HepG2 (cell line): ENCODE data around the gene NECTIN2. TPM values are rescaled to one million over a fixed set of nuclear protein-coding genes. Genes with fewer than 3 reads are reported as not detected.

ENCODE experiments used
- ATAC-seq: fragments of 200-7000 bp; cut with Tn5 transposase; 3 replicates; pipeline ENCODE4 v1.9.1; 2020; ENCODE audit warnings: mild to moderate bottlenecking, moderate library complexity
- BruUV-seq: library from RNA; stranded (reverse); fragments of 400-500 nt; replicated peaks from 2 replicates; lab custom pipeline; 2021; lab: Mats Ljungman, UMichigan
- CTCF ChIA-PET: fragments of 300-600 bp; formaldehyde crosslinking; extraction: SDS; loops from one replicate; lab custom pipeline; 2021; ENCODE audit warnings: low total read pairs, inconsistent platforms, low intra/inter-chr PET ratio; lab: Yijun Ruan, JAX
- POLR2A ChIA-PET: fragments of 350-600 bp; sonication (Branson Sonifier 250); formaldehyde crosslinking; loops from one replicate; lab custom pipeline; 2020; ENCODE audit warnings: antibody characterized with exemption, inconsistent platforms; lab: Yijun Ruan, JAX
- DNase-seq: peaks from one replicate; pipeline ENCODE4 v3.0.0-alpha.2; 2015; ENCODE audit warnings: low spot score
- FAIRE-seq: peaks from 3 replicates; lab custom pipeline; 2011; peaks lifted over from hg19 to GRCh38; lab: Jason Lieb, UNC
- H2AFZ ChIP-seq: one replicate; pipeline ENCODE4 v1.6.1; 2011; ENCODE audit warnings: low read length, inconsistent platforms
- H3K27ac ChIP-seq: fragments of 300-600 bp; 3 replicates; pipeline ENCODE4 v1.8.0; 2011; ENCODE audit warnings: mixed run types, mild to moderate bottlenecking, mixed read lengths, low read length, inconsistent platforms; ENCODE audit not compliant: insufficient read depth; ENCODE audit errors: extremely low read length
- H3K27me3 ChIP-seq, 2 experiments: fragments of 200-600 bp in 1 of 2; 2 replicates in 1 of 2; 3 replicates in 1 of 2; pipeline versions ENCODE4 v1.6.0 to v1.8.0; 2011; ENCODE audit warnings: low read length in 2 of 2, mild to moderate bottlenecking in 2 of 2, moderate library complexity in 2 of 2, inconsistent platforms in 1 of 2; ENCODE audit not compliant: insufficient read depth in 2 of 2, control insufficient read depth in 1 of 2
- H3K36me3 ChIP-seq, 2 experiments: fragments of 200-600 bp in 1 of 2; replicated peaks in 1 of 2; 2 replicates in 1 of 2; 3 replicates in 1 of 2; pipeline versions ENCODE4 v1.5.1 to v1.8.0; 2011; ENCODE audit warnings: low read length in 2 of 2, inconsistent platforms in 1 of 2; ENCODE audit not compliant: insufficient read depth in 2 of 2, control insufficient read depth in 1 of 2
- H3K4me1 ChIP-seq: 2 replicates; pipeline ENCODE4 v1.5.1; 2012; ENCODE audit warnings: low read length, inconsistent platforms; ENCODE audit not compliant: insufficient read depth
- H3K4me2 ChIP-seq: 2 replicates; pipeline ENCODE4 v1.6.0; 2011; ENCODE audit warnings: low read depth, low read length, inconsistent platforms
- H3K4me3 ChIP-seq, 3 experiments: fragments of 200-600 bp in 1 of 3; sonication (generic), shearing (Covaris generic) in 1 of 3; replicated peaks in 1 of 3; 2 replicates each; pipeline ENCODE4 v1.5.1; 2011 to 2016; ENCODE audit warnings: low read length in 3 of 3, inconsistent platforms in 2 of 3, low read depth in 2 of 3, mild to moderate bottlenecking in 2 of 3, control low read depth in 1 of 3, mixed read lengths in 1 of 3; ENCODE audit not compliant: insufficient read depth in 1 of 3
- H3K79me2 ChIP-seq: one replicate; pipeline ENCODE4 v1.6.1; 2011; ENCODE audit warnings: low read length, inconsistent platforms; ENCODE audit not compliant: insufficient read depth
- H3K9ac ChIP-seq: 2 replicates; pipeline ENCODE4 v1.6.0; 2011; ENCODE audit warnings: mild to moderate bottlenecking, low read depth, low read length, inconsistent platforms; ENCODE audit not compliant: insufficient read depth
- H3K9me3 ChIP-seq: 2 replicates; pipeline ENCODE4 v1.5.1; 2012; ENCODE audit warnings: mild to moderate bottlenecking, low read length
- H4K20me1 ChIP-seq: 2 replicates; pipeline ENCODE4 v1.6.0; 2011; ENCODE audit warnings: inconsistent platforms, mild to moderate bottlenecking, low read length, moderate library complexity; ENCODE audit not compliant: insufficient read depth
- FOXA3 ChIP-seq: IDR thresholded peaks from 2 replicates; pipeline ENCODE4 v1.6.1; 2016; ENCODE audit warnings: missing genetic modification reagents, missing compliant biosample characterization
- HCFC1 ChIP-seq: fragments of 150-350 bp; IDR thresholded peaks from 2 replicates; pipeline ENCODE4 v1.6.1; 2014; ENCODE audit warnings: low read depth, low read length
- HNRNPK ChIP-seq: fragments of 200-400 bp; formaldehyde crosslinking; IDR thresholded peaks from 2 replicates; pipeline ENCODE4 v1.6.1; 2018; ENCODE audit warnings: low read length, low read depth, moderate library complexity, mild to moderate bottlenecking; ENCODE audit not compliant: poor library complexity, severe bottlenecking
- HOXA5 ChIP-seq: sonication (generic); formaldehyde crosslinking; IDR thresholded peaks from 2 replicates; pipeline ENCODE4 v1.4.0; 2020; ENCODE audit warnings: missing genetic modification reagents
- NBN ChIP-seq: fragments of 450-650 bp; conservative IDR thresholded peaks from 2 replicates; pipeline ENCODE4 v1.6.1; 2017
- POLR2AphosphoS5 ChIP-seq: IDR thresholded peaks from 2 replicates; pipeline ENCODE4 v1.6.1; 2012; ENCODE audit warnings: low read depth, low read length
- SAP130 ChIP-seq: IDR thresholded peaks from 2 replicates; pipeline ENCODE4 v1.6.1; 2016; ENCODE audit warnings: low read depth
- SMYD3 ChIP-seq: sonication (generic); formaldehyde crosslinking; IDR thresholded peaks from 2 replicates; pipeline ENCODE4 v1.8.1; 2023; ENCODE audit warnings: mild to moderate bottlenecking, missing genetic modification reagents
- TBX3 ChIP-seq: fragments of 450-650 bp; IDR thresholded peaks from 2 replicates; pipeline ENCODE4 v1.6.1; 2017; ENCODE audit warnings: antibody characterized with exemption, mild to moderate bottlenecking, inconsistent platforms, borderline replicate concordance
- TEAD2 ChIP-seq: sonication (generic); formaldehyde crosslinking; IDR thresholded peaks from 2 replicates; pipeline ENCODE4 v1.9.0; 2021; ENCODE audit warnings: missing genetic modification reagents
- THAP7 ChIP-seq: sonication (generic); formaldehyde crosslinking; IDR thresholded peaks from 2 replicates; pipeline ENCODE4 v1.8.1; 2023; ENCODE audit warnings: mild to moderate bottlenecking, missing genetic modification reagents
- ZBTB38 ChIP-seq: sonication (generic); formaldehyde crosslinking; IDR thresholded peaks from 2 replicates; pipeline ENCODE4 v1.5.1; 2020; ENCODE audit warnings: mild to moderate bottlenecking, missing genetic modification reagents
- ZNF17 ChIP-seq: sonication (generic); formaldehyde crosslinking; IDR thresholded peaks from 2 replicates; pipeline ENCODE4 v1.5.0; 2020; ENCODE audit warnings: mild to moderate bottlenecking, missing genetic modification reagents
- ZNF710 ChIP-seq: sonication (generic); formaldehyde crosslinking; IDR thresholded peaks from 2 replicates; pipeline ENCODE4 v1.5.0; 2020; ENCODE audit warnings: mild to moderate bottlenecking, missing genetic modification reagents, borderline replicate concordance
- ZSCAN29 ChIP-seq: sonication (generic); formaldehyde crosslinking; conservative IDR thresholded peaks from 2 replicates; pipeline ENCODE4 v1.4.0; 2020; ENCODE audit warnings: mild to moderate bottlenecking, missing genetic modification reagents
- WGBS: methylation state at CpG from one replicate; pipeline ENCODE4 v1.1.6; 2017; ENCODE audit warnings: low lambda C conversion rate; 5-methylcytosine and 5-hydroxymethylcytosine counted together
- in situ Hi-C: cut with HindIII; loops from 2 replicates; pipeline ENCODE4 v1.10.0; 2017; ENCODE audit warnings: low pct_unique_long_range_greater_than_20kb; ENCODE audit not compliant: extremely low pct_ligation_motif_present
- intact Hi-C: fragments of 100-400 bp; cut with micrococcal nuclease; formaldehyde crosslinking; loops from one replicate; pipeline ENCODE4 v1.10.0; 2022; ENCODE audit not compliant: unreplicated experiment
- polyA plus RNA-seq, 8 experiments: library from polyadenylated mRNA; depleted of rRNA in 3 of 8; stranded (reverse) in 7 of 8; unstranded in 1 of 8; fragments of >200 nt; fragmentation: Illumina TruSeq in 4 of 8; extraction: Trizol in 4 of 8; gene quantifications; 2 replicates each; pipeline versions ENCODE4 v1.2.1 to v1.2.3, GENCODE V29; 2011 to 2016; ENCODE audit warnings: low read depth in 4 of 8, missing spikeins in 1 of 8, mixed read lengths in 1 of 8; ENCODE audit not compliant: insufficient read depth in 1 of 8
- total RNA-seq, 5 experiments: library from RNA; depleted of rRNA; stranded (reverse); fragments of >200 nt; fragmentation: Illumina TruSeq; extraction: Trizol; gene quantifications; 2 replicates each; pipeline ENCODE4 v1.2.3, GENCODE V29; 2016; ENCODE audit warnings: low read depth in 1 of 5
- TF ChIP-seq, protein P1 (sequence below): sonication (generic); formaldehyde crosslinking; IDR thresholded peaks from 2 replicates; pipeline ENCODE4 v1.8.1; 2022; ENCODE audit warnings: low read depth, mild to moderate bottlenecking, missing genetic modification reagents

Gene NECTIN2
- total and polyA plus RNA-seq, 2 of the 13 experiments (the other 11 are each of a cell fraction or from before 2014, with no cell fraction given) = 75.4 to 114 TPM

- TF ChIP-seq POLR2AphosphoS5 (peak; percentile 45; the same call in 1 of the 2 replicates), NBN (no peak), SAP130 (CRISPR knock-in tag) (peak; percentile 80), SMYD3 (CRISPR knock-in tag) (peak; percentile 82; the same call in 1 of the 2 replicates), ZBTB38 (CRISPR knock-in tag) (peak; percentile 69), TBX3 (no peak), FOXA3 (CRISPR knock-in tag) (peak; percentile 50)
Measured at GRCh38 chr19:44903602-44904425, 57.7 kb downstream of the NECTIN2 start (continued).

GRCh38 chr19:44904426-44904994, 58.4 kb downstream of the NECTIN2 start:
- peak overlapping the region; percentile 1 to 93 (median 87) for H3K4me3 ChIP-seq
- no TSS peak for BruUV-seq
- TF ChIP-seq HOXA5 = no peak
- TF ChIP-seq ZNF710 (CRISPR knock-in tag) = 0 out of 2 replicates have a peak, but pooled peaks have one; percentile 33
- TF ChIP-seq HCFC1 = no peak
- TF ChIP-seq HNRNPK = no peak
- TF ChIP-seq THAP7 (CRISPR knock-in tag) = 0 out of 2 replicates have a peak, but pooled peaks have one; percentile 34
- TF ChIP-seq TEAD2 (CRISPR knock-in tag) = no peak
- no peak for TF ChIP-seq ZNF17 (CRISPR knock-in tag)
- TF ChIP-seq, protein P1, sequence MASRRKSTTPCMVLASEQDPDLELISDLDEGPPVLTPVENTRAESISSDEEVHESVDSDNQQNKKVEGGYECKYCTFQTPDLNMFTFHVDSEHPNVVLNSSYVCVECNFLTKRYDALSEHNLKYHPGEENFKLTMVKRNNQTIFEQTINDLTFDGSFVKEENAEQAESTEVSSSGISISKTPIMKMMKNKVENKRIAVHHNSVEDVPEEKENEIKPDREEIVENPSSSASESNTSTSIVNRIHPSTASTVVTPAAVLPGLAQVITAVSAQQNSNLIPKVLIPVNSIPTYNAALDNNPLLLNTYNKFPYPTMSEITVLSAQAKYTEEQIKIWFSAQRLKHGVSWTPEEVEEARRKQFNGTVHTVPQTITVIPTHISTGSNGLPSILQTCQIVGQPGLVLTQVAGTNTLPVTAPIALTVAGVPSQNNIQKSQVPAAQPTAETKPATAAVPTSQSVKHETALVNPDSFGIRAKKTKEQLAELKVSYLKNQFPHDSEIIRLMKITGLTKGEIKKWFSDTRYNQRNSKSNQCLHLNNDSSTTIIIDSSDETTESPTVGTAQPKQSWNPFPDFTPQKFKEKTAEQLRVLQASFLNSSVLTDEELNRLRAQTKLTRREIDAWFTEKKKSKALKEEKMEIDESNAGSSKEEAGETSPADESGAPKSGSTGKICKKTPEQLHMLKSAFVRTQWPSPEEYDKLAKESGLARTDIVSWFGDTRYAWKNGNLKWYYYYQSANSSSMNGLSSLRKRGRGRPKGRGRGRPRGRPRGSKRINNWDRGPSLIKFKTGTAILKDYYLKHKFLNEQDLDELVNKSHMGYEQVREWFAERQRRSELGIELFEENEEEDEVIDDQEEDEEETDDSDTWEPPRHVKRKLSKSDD = no peak
- no peak for TF ChIP-seq ZSCAN29 (CRISPR knock-in tag)
- no peak for TF ChIP-seq TBX3

More at GRCh38 chr19:44904426-44904994, 58.4 kb downstream of the NECTIN2 start:
- H3K27ac ChIP-seq = peak overlapping the region; percentile 90
- H4K20me1 ChIP-seq = peaks cover 14% of the 10 kb centered on the region
- H2AFZ ChIP-seq = no peak overlapping the region
- H3K9me3 ChIP-seq = no peaks in the 10 kb centered on the region
- ChIA-PET CTCF (interaction anchor here (1.3 to 3.6 kb wide), 3 partner anchors 20 to 51 kb away, joined by 3 to 51 read pairs (median 4); no protein-coding TSS in a partner anchor), POLR2A (interaction anchor here (0.5 to 14.7 kb wide), 24 partner anchors 9 to 187 kb away, joined by 3 to 317 read pairs (median 6); partner anchors contain the start of genes APOC1, APOC2, CLASRP and CLPTM1)
- H3K27me3 ChIP-seq = no peaks in the 10 kb centered on the region; a peak in 1 of 5 replicates
- peaks cover 24% of the 10 kb centered on the region for H3K79me2 ChIP-seq
- H3K4me1 ChIP-seq = peaks cover 46% of the 10 kb centered on the region
- in situ Hi-C loops = no loop called here
- FAIRE-seq (no peak), ATAC-seq (peak; percentile 23), DNase-seq (peak; percentile 34)
- intact Hi-C loops = no loop called here
- WGBS = 49% methylated on average over 9 of the region's 12 CpGs
- peak overlapping the region; percentile 87 for H3K9ac ChIP-seq
- H3K36me3 ChIP-seq = peaks cover 24 to 50% of the 10 kb centered on the region in 2 experiments
- H3K4me2 ChIP-seq = peak overlapping the region; percentile 88
